ENCODE results near the gene RRAGD.

DNA sequence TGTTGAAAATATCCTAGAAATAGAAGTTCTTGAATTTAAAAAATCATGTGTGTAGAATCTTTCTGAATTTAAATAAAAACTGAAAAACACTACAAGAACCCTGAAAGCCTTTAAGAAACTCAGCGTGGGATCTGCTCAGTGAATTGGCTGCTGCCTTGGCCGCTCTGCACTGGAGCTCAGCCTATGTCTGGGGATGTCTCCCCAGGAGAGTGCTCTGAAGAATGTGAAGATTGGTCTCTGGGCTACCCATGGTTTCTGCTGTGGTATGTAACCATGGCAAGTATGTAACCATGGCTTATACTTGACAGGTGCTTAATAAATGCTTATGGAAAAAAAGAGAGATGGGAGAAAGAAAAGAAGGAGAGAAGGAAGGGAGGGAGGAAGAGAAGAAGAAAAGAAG, 3.1 kb upstream of the RRAGD start:
- TF ChIP-seq ZNF221 (tag by site-specific recombination; IDR thresholded peaks at IDR 0.05; ENCODE audit: borderline replicate concordance) (no peak), CTCF (tag by site-specific recombination; IDR thresholded peaks at IDR 0.05) (no peak), ZNF449 (tag by site-specific recombination; IDR thresholded peaks at IDR 0.05) (no peak), ZNF549 (tag by site-specific recombination; IDR thresholded peaks at IDR 0.05) (no peak), GLIS2 (tag by site-specific recombination; IDR thresholded peaks at IDR 0.05) (no peak), ZSCAN18 (tag by site-specific recombination; IDR thresholded peaks at IDR 0.05) (no peak), ZBTB8A (tag by site-specific recombination; IDR thresholded peaks at IDR 0.05) (no peak)
